ENCODE results near the gene ETDC. TPM values are rescaled to one million over a fixed set of nuclear protein-coding genes. Genes with fewer than 3 reads are reported as not detected.
A peak's percentile ranks its signal among the peaks of the same experiment; 100 is the strongest.

Gene ETDC
- total RNA-seq, 3 donors from 2014 or later (not counting 1 experiment from before 2014, with no cell fraction given), result not detected

GRCh38 chrX:135295238-135295943, 13.9 kb upstream of the ETDC start:
- ATAC-seq (peak; percentile 87 to 97 (median 97)), DNase-seq (peak; percentile 24 to 74)
- peaks cover 11 to 19% of the 10 kb centered on the region in 2 donors for H3K4me1 Mint-ChIP-seq
- Histone ChIP-seq H3K36me3 (ENCODE audit: control insufficient read depth, insufficient read depth, low read length) (peaks cover 2% of the 10 kb centered on the region), H3K27ac (ENCODE audit: low read length) (peak overlapping the region; percentile 51), H3K9me3 (ENCODE audit: control insufficient read depth, insufficient read depth, low read length) (no peaks in the 10 kb centered on the region), H3K4me1 (ENCODE audit: control insufficient read depth, insufficient read depth, low read length) (peaks cover 10% of the 10 kb centered on the region), H3K27me3 (ENCODE audit: control insufficient read depth, insufficient read depth, low read length) (no peaks in the 10 kb centered on the region), H3K4me3 (ENCODE audit: low read length) (peak overlapping the region; percentile 69)
- H3K9me3 Mint-ChIP-seq, result peaks cover 0 to 2% of the 10 kb centered on the region in 2 donors
- WGBS (ENCODE audit: insufficient coverage), result 4% methylated on average over 16 of the region's 26 CpGs
- intact Hi-C loops (cut with micrococcal nuclease), result no loop called here
- H3K27ac Mint-ChIP-seq, result peak overlapping the region; percentile 72 to 89
- H3K4me3 Mint-ChIP-seq, result peak overlapping the region; percentile 87
- H3K27me3 Mint-ChIP-seq (ENCODE audit: low read depth in 2 of 2), result peaks cover 0 to 8% of the 10 kb centered on the region in 2 donors
- no peaks in the 10 kb centered on the region for H3K36me3 Mint-ChIP-seq
- TF ChIP-seq CTCF (IDR thresholded peaks at IDR 0.05), result no peak

GRCh38 chrX:135295944-135296305, 13.4 kb upstream of the ETDC start:
- DNase-seq (no peak), ATAC-seq (peak; percentile 54 to 65 (median 54))
- Histone ChIP-seq H3K27me3 (ENCODE audit: control insufficient read depth, insufficient read depth, low read length) (no peaks in the 10 kb centered on the region), H3K9me3 (ENCODE audit: control insufficient read depth, insufficient read depth, low read length) (no peaks in the 10 kb centered on the region), H3K36me3 (ENCODE audit: control insufficient read depth, insufficient read depth, low read length) (peaks cover 2% of the 10 kb centered on the region), H3K4me1 (ENCODE audit: control insufficient read depth, insufficient read depth, low read length) (peaks cover 10% of the 10 kb centered on the region), H3K27ac (ENCODE audit: low read length) (peak overlapping the region; percentile 51), H3K4me3 (ENCODE audit: low read length) (peak overlapping the region; percentile 69)
- 4% methylated on average over 10 of the region's 10 CpGs for WGBS (ENCODE audit: insufficient coverage)
- no peak for TF ChIP-seq CTCF (IDR thresholded peaks at IDR 0.05)
- intact Hi-C loops (cut with micrococcal nuclease), result no loop called here
- Mint-ChIP-seq H3K27ac (peak overlapping the region; percentile 72 to 89), H3K4me1 (peaks cover 11 to 19% of the 10 kb centered on the region in 2 donors), H3K4me3 (peak overlapping the region; percentile 87), H3K9me3 (peaks cover 0 to 2% of the 10 kb centered on the region in 2 donors), H3K36me3 (no peaks in the 10 kb centered on the region), H3K27me3 (ENCODE audit: low read depth in 2 of 2) (peaks cover 0 to 8% of the 10 kb centered on the region in 2 donors)

GRCh38 chrX:135302269-135302873, 6.9 kb upstream of the ETDC start:
- Histone ChIP-seq H3K4me1 (ENCODE audit: control insufficient read depth, insufficient read depth, low read length) (no peaks in the 10 kb centered on the region), H3K36me3 (ENCODE audit: control insufficient read depth, insufficient read depth, low read length) (no peaks in the 10 kb centered on the region), H3K9me3 (ENCODE audit: control insufficient read depth, insufficient read depth, low read length) (no peaks in the 10 kb centered on the region), H3K27ac (ENCODE audit: low read length) (no peak overlapping the region), H3K27me3 (ENCODE audit: control insufficient read depth, insufficient read depth, low read length) (no peaks in the 10 kb centered on the region), H3K4me3 (ENCODE audit: low read length) (no peak overlapping the region)
- H3K4me1 Mint-ChIP-seq, result no peaks in the 10 kb centered on the region
- H3K4me3 Mint-ChIP-seq, result no peak overlapping the region
- no peak overlapping the region for H3K27ac Mint-ChIP-seq
- DNase-seq, result no peak
- TF ChIP-seq CTCF (IDR thresholded peaks at IDR 0.05), result no peak
- ATAC-seq, result no peak
- peaks cover 0 to 8% of the 10 kb centered on the region in 2 donors for H3K27me3 Mint-ChIP-seq (ENCODE audit: low read depth in 2 of 2)
- intact Hi-C loops (cut with micrococcal nuclease), result no loop called here
- H3K9me3 Mint-ChIP-seq, result no peaks in the 10 kb centered on the region
- 100% methylated on average over 5 of the region's 5 CpGs for WGBS (ENCODE audit: insufficient coverage)
- no peaks in the 10 kb centered on the region for H3K36me3 Mint-ChIP-seq

All from natural killer cell (primary cell).